Testis (tissue), 2 donors: ENCODE measurements around the gene SPRING1.

Experiments
- CTCF ChIP-seq, 3 experiments: fragments of 450-650 bp in 2 of 3; fragments of 200-600 bp in 1 of 3; sonication (generic) in 1 of 3; IDR thresholded peaks; one replicate each; pipeline ENCODE4 v1.5.1; 2016 to 2019; ENCODE audit warnings: antibody characterized with exemption in 3 of 3, mild to moderate bottlenecking in 2 of 3, moderate library complexity in 1 of 3
- POLR2A ChIP-seq: fragments of 450-650 bp; IDR thresholded peaks from one replicate; pipeline ENCODE4 v1.6.1; 2017; ENCODE audit warnings: antibody characterized with exemption, mild to moderate bottlenecking, moderate library complexity

DNA sequence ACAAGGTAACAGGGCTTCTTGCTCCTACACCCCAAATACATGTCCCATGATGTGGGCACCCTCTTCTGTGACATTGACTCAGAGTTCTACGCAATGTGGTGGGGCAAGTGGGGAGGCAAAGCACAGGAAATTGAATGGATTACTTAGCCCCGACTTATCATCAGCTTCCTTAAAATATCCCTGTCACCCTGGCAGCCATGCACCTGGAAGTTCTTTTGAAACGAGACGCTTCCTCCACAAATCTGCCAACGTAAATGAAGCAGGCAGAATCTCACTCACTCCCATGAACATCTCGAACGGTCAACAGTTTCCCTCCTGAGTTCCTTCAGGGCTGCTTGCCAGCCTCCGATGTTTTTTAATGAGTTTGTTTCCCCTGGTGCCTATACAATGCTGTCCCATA, 33.8 kb upstream of the SPRING1 start:
- TF ChIP-seq CTCF (IDR thresholded peaks at IDR 0.05) (no peak), POLR2A (no peak)
